ENCODE measurements around the gene VWF. TPM values are rescaled to one million over a fixed set of nuclear protein-coding genes. Genes with fewer than 3 reads are reported as not detected.

The VWF gene
- total and polyA plus RNA-seq, 5 donors from 2014 or later: 1.3 TPM; not detected in 4

GRCh38 chr12:5982106-5982505 is 142.4 kb downstream of the VWF start:
- Mint-ChIP-seq H3K36me3 (no peaks in the 10 kb centered on the region), H3K27me3 (no peaks in the 10 kb centered on the region), H3K27ac (no peak overlapping the region), H3K4me3 (no peak overlapping the region), H3K4me1 (no peaks in the 10 kb centered on the region), H3K9me3 (no peaks in the 10 kb centered on the region)
- Histone ChIP-seq H3K36me3 (ENCODE audit: control insufficient read depth, insufficient read depth, low read length) (no peaks in the 10 kb centered on the region), H3K4me1 (ENCODE audit: control insufficient read depth, insufficient read depth, low read length, poor library complexity, severe bottlenecking) (no peaks in the 10 kb centered on the region), H3K27ac (ENCODE audit: insufficient read depth, low read length, poor library complexity, severe bottlenecking) (no peak overlapping the region), H3K4me3 (ENCODE audit: low read depth, low read length) (no peak overlapping the region), H3K27me3 (ENCODE audit: control insufficient read depth, insufficient read depth, low read length) (no peaks in the 10 kb centered on the region), H3K9me3 (ENCODE audit: control insufficient read depth in 2 of 2, low read length in 2 of 2) (no peaks in the 10 kb centered on the region)
- ATAC-seq (ENCODE audit: low read depth in 2 of 2) (no peak), DNase-seq (no peak)

GRCh38 chr12:5977556-5977955 is 146.9 kb downstream of the VWF start:
- H3K4me3 ChIP-seq (ENCODE audit: low read depth, low read length): no peak overlapping the region
- no peaks in the 10 kb centered on the region for H3K9me3 Mint-ChIP-seq
- no peak overlapping the region for H3K4me3 Mint-ChIP-seq
- ATAC-seq (ENCODE audit: low read depth in 2 of 2) (no peak), DNase-seq (peak in 1 of 3 donors; percentile 16)
- no peaks in the 10 kb centered on the region for H3K36me3 ChIP-seq (ENCODE audit: control insufficient read depth, insufficient read depth, low read length)
- no peaks in the 10 kb centered on the region for H3K4me1 ChIP-seq (ENCODE audit: control insufficient read depth, insufficient read depth, low read length, poor library complexity, severe bottlenecking)
- H3K36me3 Mint-ChIP-seq: no peaks in the 10 kb centered on the region
- H3K27me3 ChIP-seq (ENCODE audit: control insufficient read depth, insufficient read depth, low read length): no peaks in the 10 kb centered on the region
- no peaks in the 10 kb centered on the region for H3K9me3 ChIP-seq (ENCODE audit: control insufficient read depth in 2 of 2, low read length in 2 of 2)
- no peaks in the 10 kb centered on the region for H3K4me1 Mint-ChIP-seq
- no peak overlapping the region for H3K27ac Mint-ChIP-seq
- H3K27ac ChIP-seq (ENCODE audit: insufficient read depth, low read length, poor library complexity, severe bottlenecking): no peak overlapping the region
- H3K27me3 Mint-ChIP-seq: no peaks in the 10 kb centered on the region

- Histone ChIP-seq H3K27me3 (ENCODE audit: control insufficient read depth, insufficient read depth, low read length) (no peaks in the 10 kb centered on the region), H3K36me3 (ENCODE audit: control insufficient read depth, insufficient read depth, low read length) (no peaks in the 10 kb centered on the region), H3K4me1 (ENCODE audit: control insufficient read depth, insufficient read depth, low read length, poor library complexity, severe bottlenecking) (no peaks in the 10 kb centered on the region), H3K27ac (ENCODE audit: insufficient read depth, low read length, poor library complexity, severe bottlenecking) (no peak overlapping the region), H3K4me3 (ENCODE audit: low read depth, low read length) (no peak overlapping the region), H3K9me3 (ENCODE audit: control insufficient read depth in 2 of 2, low read length in 2 of 2) (no peaks in the 10 kb centered on the region)
- Mint-ChIP-seq H3K4me1 (no peaks in the 10 kb centered on the region), H3K9me3 (no peaks in the 10 kb centered on the region), H3K36me3 (no peaks in the 10 kb centered on the region), H3K27ac (no peak overlapping the region), H3K4me3 (no peak overlapping the region), H3K27me3 (no peaks in the 10 kb centered on the region)
- DNase-seq (no peak), ATAC-seq (ENCODE audit: low read depth in 2 of 2) (no peak)
Observed at GRCh38 chr12:5976711-5977110, 147.8 kb downstream of the VWF start.

GRCh38 chr12:5976196-5976595 is 148.3 kb downstream of the VWF start:
- no peaks in the 10 kb centered on the region for H3K4me1 Mint-ChIP-seq

DNA sequence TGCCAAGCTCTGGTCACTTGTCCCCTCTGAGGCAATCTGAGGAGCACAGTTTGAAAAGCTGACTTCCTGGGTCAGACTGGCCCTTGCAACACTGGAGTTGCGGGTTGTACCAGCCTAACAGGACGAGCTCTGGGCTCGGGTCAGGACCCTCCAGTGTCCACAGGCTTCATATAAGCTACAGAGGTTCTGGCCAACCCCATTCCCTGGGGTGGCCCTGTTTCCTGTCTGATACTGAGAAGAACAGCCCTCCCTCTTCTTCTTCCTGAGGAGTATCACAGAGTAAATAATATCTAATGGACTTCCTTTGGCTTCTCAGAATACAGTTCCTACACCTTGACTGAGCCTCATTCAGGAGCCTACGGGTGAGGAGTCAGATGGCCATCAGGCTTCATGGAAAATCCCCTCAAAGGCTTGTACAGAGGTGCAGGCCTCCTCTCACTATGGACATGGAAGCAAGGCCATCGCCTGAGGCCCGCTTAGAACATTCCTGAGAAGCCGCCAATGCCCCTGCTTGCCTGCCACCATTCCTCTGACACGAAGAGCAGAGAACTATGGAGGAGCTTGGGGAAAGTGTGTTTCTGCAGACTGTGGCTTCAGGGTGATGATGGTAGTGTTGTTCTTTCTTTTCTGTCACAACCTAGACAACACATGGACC is 150.9 kb downstream of the VWF start:
- Mint-ChIP-seq H3K27me3 (peaks cover 6% of the 10 kb centered on the region), H3K4me1 (no peaks in the 10 kb centered on the region), H3K36me3 (no peaks in the 10 kb centered on the region), H3K27ac (no peak overlapping the region), H3K9me3 (no peaks in the 10 kb centered on the region), H3K4me3 (no peak overlapping the region)
- Histone ChIP-seq H3K36me3 (ENCODE audit: control insufficient read depth, insufficient read depth, low read length) (no peaks in the 10 kb centered on the region), H3K27ac (ENCODE audit: insufficient read depth, low read length, poor library complexity, severe bottlenecking) (no peak overlapping the region), H3K27me3 (ENCODE audit: control insufficient read depth, insufficient read depth, low read length) (no peaks in the 10 kb centered on the region), H3K4me3 (ENCODE audit: low read depth, low read length) (no peak overlapping the region), H3K4me1 (ENCODE audit: control insufficient read depth, insufficient read depth, low read length, poor library complexity, severe bottlenecking) (no peaks in the 10 kb centered on the region), H3K9me3 (ENCODE audit: control insufficient read depth in 2 of 2, low read length in 2 of 2) (no peaks in the 10 kb centered on the region)
- no peak for DNase-seq
- ATAC-seq (ENCODE audit: low read depth in 2 of 2): no peak

More at GRCh38 chr12:5976196-5976595, 148.3 kb downstream of the VWF start:
- Histone ChIP-seq H3K36me3 (ENCODE audit: control insufficient read depth, insufficient read depth, low read length) (no peaks in the 10 kb centered on the region), H3K27ac (ENCODE audit: insufficient read depth, low read length, poor library complexity, severe bottlenecking) (no peak overlapping the region), H3K4me1 (ENCODE audit: control insufficient read depth, insufficient read depth, low read length, poor library complexity, severe bottlenecking) (no peaks in the 10 kb centered on the region), H3K4me3 (ENCODE audit: low read depth, low read length) (no peak overlapping the region), H3K27me3 (ENCODE audit: control insufficient read depth, insufficient read depth, low read length) (no peaks in the 10 kb centered on the region), H3K9me3 (ENCODE audit: control insufficient read depth in 2 of 2, low read length in 2 of 2) (no peaks in the 10 kb centered on the region)
- Mint-ChIP-seq H3K27ac (peak overlapping the region in 1 of 3 donors; percentile 74), H3K27me3 (no peaks in the 10 kb centered on the region), H3K9me3 (no peaks in the 10 kb centered on the region), H3K36me3 (no peaks in the 10 kb centered on the region), H3K4me3 (no peak overlapping the region)
- no peak for DNase-seq
- ATAC-seq (ENCODE audit: low read depth in 2 of 2): no peak

DNA sequence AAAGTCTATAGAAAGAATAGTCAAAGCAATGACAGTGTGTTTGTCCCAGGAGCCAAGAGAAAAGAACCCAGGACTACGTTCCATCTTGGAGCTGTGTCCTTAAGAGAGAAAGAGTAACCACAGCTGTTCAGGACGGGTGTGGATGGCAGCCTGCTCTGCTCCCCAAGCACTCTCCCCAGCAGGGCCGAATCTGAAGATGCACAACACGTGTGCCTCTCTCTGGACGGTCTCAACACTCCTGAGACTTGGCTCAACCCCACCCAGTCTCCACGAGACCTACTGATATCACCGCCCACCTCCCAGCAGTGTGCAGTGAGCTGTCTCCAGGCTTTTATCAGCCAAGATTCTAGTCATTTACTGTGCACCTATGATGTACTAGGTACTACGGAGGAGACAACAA is 152.1 kb downstream of the VWF start:
- Histone ChIP-seq H3K27me3 (ENCODE audit: control insufficient read depth, insufficient read depth, low read length) (no peaks in the 10 kb centered on the region), H3K36me3 (ENCODE audit: control insufficient read depth, insufficient read depth, low read length) (no peaks in the 10 kb centered on the region), H3K27ac (ENCODE audit: insufficient read depth, low read length, poor library complexity, severe bottlenecking) (no peak overlapping the region), H3K9me3 (ENCODE audit: control insufficient read depth in 2 of 2, low read length in 2 of 2) (no peaks in the 10 kb centered on the region), H3K4me3 (ENCODE audit: low read depth, low read length) (no peak overlapping the region), H3K4me1 (ENCODE audit: control insufficient read depth, insufficient read depth, low read length, poor library complexity, severe bottlenecking) (no peaks in the 10 kb centered on the region)
- no peaks in the 10 kb centered on the region for H3K36me3 Mint-ChIP-seq
- no peaks in the 10 kb centered on the region for H3K4me1 Mint-ChIP-seq
- H3K4me3 Mint-ChIP-seq: no peak overlapping the region
- DNase-seq (no peak), ATAC-seq (ENCODE audit: low read depth in 2 of 2) (no peak)
- H3K9me3 Mint-ChIP-seq: no peaks in the 10 kb centered on the region
- H3K27me3 Mint-ChIP-seq: peaks cover 6% of the 10 kb centered on the region
- no peak overlapping the region for H3K27ac Mint-ChIP-seq

GRCh38 chr12:5971194-5971850 is 153.1 kb downstream of the VWF start:
- ATAC-seq (ENCODE audit: low read depth in 2 of 2) (no peak), DNase-seq (no peak)
- no peaks in the 10 kb centered on the region for H3K27me3 ChIP-seq (ENCODE audit: control insufficient read depth, insufficient read depth, low read length)
- no peak overlapping the region for H3K4me3 ChIP-seq (ENCODE audit: low read depth, low read length)
- H3K4me3 Mint-ChIP-seq: no peak overlapping the region
- H3K9me3 Mint-ChIP-seq: no peaks in the 10 kb centered on the region
- H3K27ac ChIP-seq (ENCODE audit: insufficient read depth, low read length, poor library complexity, severe bottlenecking): no peak overlapping the region
- no peaks in the 10 kb centered on the region for H3K4me1 Mint-ChIP-seq
- no peaks in the 10 kb centered on the region for H3K36me3 Mint-ChIP-seq
- H3K4me1 ChIP-seq (ENCODE audit: control insufficient read depth, insufficient read depth, low read length, poor library complexity, severe bottlenecking): no peaks in the 10 kb centered on the region
- peaks cover 6% of the 10 kb centered on the region for H3K27me3 Mint-ChIP-seq
- no peak overlapping the region for H3K27ac Mint-ChIP-seq
- no peaks in the 10 kb centered on the region for H3K9me3 ChIP-seq (ENCODE audit: control insufficient read depth in 2 of 2, low read length in 2 of 2)
- H3K36me3 ChIP-seq (ENCODE audit: control insufficient read depth, insufficient read depth, low read length): no peaks in the 10 kb centered on the region

Measured in CD4-positive, CD25-positive, alpha-beta regulatory T cell (primary cell).